KBM-7 (cell line): Measurements from ENCODE around the gene SETD2.

Experiments used
- DNase-seq: peaks from one replicate; pipeline ENCODE4 v3.0.0-alpha.2; 2015
- in situ Hi-C: fragments of 300-500 bp; cut with MboI; formaldehyde crosslinking; loops from 2 replicates; pipeline ENCODE4 v1.14.3; 2020; ENCODE audit warnings: low sequenced_read_pairs, low pct_unique_long_range_greater_than_20kb, mixed read lengths

The SETD2 gene

GRCh38 chr3:47003461-47004368, 160.2 kb downstream of the SETD2 start:
- no peak for DNase-seq
- in situ Hi-C loops: no loop called here

- in situ Hi-C loops: no loop called here
- DNase-seq: no peak
These were observed 160.9 kb downstream of the SETD2 start for GRCh38 chr3:47003056-47003410.

- in situ Hi-C loops: no loop called here
These were observed 161.5 kb downstream of the SETD2 start for GRCh38 chr3:47002171-47003055.

GRCh38 chr3:47001731-47002170, 162.2 kb downstream of the SETD2 start:
- no peak for DNase-seq
- in situ Hi-C loops: no loop called here

More at GRCh38 chr3:47002171-47003055, 161.5 kb downstream of the SETD2 start:
- DNase-seq: no peak

GRCh38 chr3:47000922-47001730, 162.8 kb downstream of the SETD2 start:
- DNase-seq: no peak

GRCh38 chr3:47000198-47000815, 163.6 kb downstream of the SETD2 start:
- no peak for DNase-seq
- in situ Hi-C loops: no loop called here

More at GRCh38 chr3:47000922-47001730, 162.8 kb downstream of the SETD2 start:
- in situ Hi-C loops: no loop called here

GRCh38 chr3:46999516-47000197, 164.3 kb downstream of the SETD2 start:
- DNase-seq: no peak
- in situ Hi-C loops: no loop called here

GRCh38 chr3:46998852-46999515, 164.9 kb downstream of the SETD2 start:
- in situ Hi-C loops: no loop called here
- no peak for DNase-seq

GRCh38 chr3:46998121-46998851, 165.6 kb downstream of the SETD2 start:
- in situ Hi-C loops: no loop called here
- DNase-seq: peak; percentile 73

- no peak for DNase-seq
- in situ Hi-C loops: no loop called here
These were observed 166.3 kb downstream of the SETD2 start for GRCh38 chr3:46997453-46998091.

GRCh38 chr3:46996689-46997452, 167.0 kb downstream of the SETD2 start:
- DNase-seq: no peak
- in situ Hi-C loops: no loop called here

- in situ Hi-C loops: no loop called here
- no peak for DNase-seq
These were observed 167.9 kb downstream of the SETD2 start for GRCh38 chr3:46995901-46996562.

GRCh38 chr3:46994801-46995731, 168.8 kb downstream of the SETD2 start:
- in situ Hi-C loops: no loop called here
- DNase-seq: no peak

GRCh38 chr3:46993986-46994385, 169.9 kb downstream of the SETD2 start:
- no peak for DNase-seq
- in situ Hi-C loops: no loop called here
